AG04449 (cell line): ENCODE results near the gene EGF.

Experiments used
- CTCF ChIA-PET: fragments of 350-600 bp; formaldehyde crosslinking; extraction: SDS; loops from one replicate; lab custom pipeline; 2021; ENCODE audit warnings: antibody characterized with exemption; lab: Yijun Ruan, JAX
- POLR2A ChIA-PET: fragments of 400-600, 350-600 bp; formaldehyde crosslinking; extraction: SDS; loops from one replicate; lab custom pipeline; 2020; ENCODE audit warnings: antibody characterized with exemption, inconsistent platforms; lab: Yijun Ruan, JAX
- DNase-seq: peaks from one replicate; pipeline ENCODE4 v3.0.0-alpha.2; 2010; ENCODE audit warnings: low read depth, low spot score
- H3K4me3 ChIP-seq: 2 replicates; pipeline ENCODE4 v1.5.1; 2011; ENCODE audit warnings: low read depth, mild to moderate bottlenecking, control low read depth, low read length
- CTCF ChIP-seq: IDR thresholded peaks from one replicate; pipeline ENCODE4 v1.5.1; 2011; ENCODE audit warnings: mild to moderate bottlenecking, moderate library complexity, low read length, control low read depth, inconsistent platforms; ENCODE audit not compliant: insufficient read depth; ENCODE audit errors: missing control alignments

Gene EGF

GRCh38 chr4:109989618-109990017 is 76.9 kb downstream of the EGF start:
- H3K4me3 ChIP-seq: no peak overlapping the region
- TF ChIP-seq CTCF: no peak
- ChIA-PET CTCF (interaction anchor here (0.9 to 3.2 kb wide), 6 partner anchors 9 to 527 kb away, joined by 3 to 23 read pairs (median 5); no protein-coding TSS in a partner anchor), POLR2A (no interaction called here)
- DNase-seq: no peak

- no peak for TF ChIP-seq CTCF
- DNase-seq: no peak
- H3K4me3 ChIP-seq: no peak overlapping the region
- POLR2A ChIA-PET: no interaction called here
- CTCF ChIA-PET: interaction anchor here (1.4 to 3.2 kb wide), 5 partner anchors 8 to 526 kb away, joined by 3 to 23 read pairs (median 4); no protein-coding TSS in a partner anchor
Measured at GRCh38 chr4:109990261-109991257, 77.9 kb downstream of the EGF start.

GRCh38 chr4:109993116-109993515 is 80.4 kb downstream of the EGF start:
- ChIA-PET POLR2A (no interaction called here), CTCF (interaction anchor here (0.7 to 19.3 kb wide), 3 partner anchors 8 to 521 kb away, joined by 3 to 1033 read pairs (median 3); no protein-coding TSS in a partner anchor)

GRCh38 chr4:109994415-109994827 is 81.7 kb downstream of the EGF start:
- no peak for TF ChIP-seq CTCF
- ChIA-PET POLR2A (no interaction called here), CTCF (interaction anchor here (0.9 to 19.3 kb wide), 3 partner anchors 10 to 519 kb away, joined by 3 to 1033 read pairs (median 3); no protein-coding TSS in a partner anchor)
- H3K4me3 ChIP-seq: no peak overlapping the region
- no peak for DNase-seq

More at GRCh38 chr4:109993116-109993515, 80.4 kb downstream of the EGF start:
- TF ChIP-seq CTCF: no peak
- no peak for DNase-seq
- no peak overlapping the region for H3K4me3 ChIP-seq

GRCh38 chr4:109996526-109996925 is 83.8 kb downstream of the EGF start:
- no peak overlapping the region for H3K4me3 ChIP-seq
- POLR2A ChIA-PET: no interaction called here
- TF ChIP-seq CTCF: no peak
- CTCF ChIA-PET: interaction anchor here (0.7 to 19.3 kb wide), 8 partner anchors 8 to 566 kb away, joined by 3 to 1033 read pairs (median 5); no protein-coding TSS in a partner anchor
- no peak for DNase-seq
